ENCODE data around the gene POLDIP2.
"Not testable (repeated sequence)": the region's sequence is repeated elsewhere in the genome, so short reads cannot be mapped to it uniquely, and the experiment has no call there.

Gene POLDIP2

GRCh38 chr17:28340374-28340773 is 17.0 kb downstream of the POLDIP2 start:
- no peak for TF ChIP-seq YY1 (IDR thresholded peaks at IDR 0.05; ENCODE audit: insufficient read depth, insufficient read length)
- TF ChIP-seq SUZ12 (IDR thresholded peaks at IDR 0.05; ENCODE audit: extremely low read depth, insufficient read depth, insufficient read length): no peak
- no peak for TF ChIP-seq ZNF274 (IDR thresholded peaks at IDR 0.05; ENCODE audit: low read depth, low read length)
- H3K4me1 ChIP-seq (ENCODE audit: insufficient read depth, insufficient read length): no peaks in the 10 kb centered on the region
- no peak for DNase-seq (ENCODE audit: low read depth, low spot score)
- H3K9me3 ChIP-seq (ENCODE audit: insufficient read depth, low read length): no peaks in the 10 kb centered on the region
- H3K27me3 ChIP-seq (ENCODE audit: insufficient read depth, insufficient read length): no peaks in the 10 kb centered on the region
- H3K4me3 ChIP-seq (ENCODE audit: insufficient read length, low read depth): no peak overlapping the region
- H3K9ac ChIP-seq (ENCODE audit: insufficient read length, low read depth): no peak overlapping the region
- peaks cover 72% of the 10 kb centered on the region for H3K36me3 ChIP-seq (ENCODE audit: insufficient read depth, insufficient read length, low read length)

- Histone ChIP-seq H3K4me3 (ENCODE audit: insufficient read length, low read depth) (no peak overlapping the region), H3K4me1 (ENCODE audit: insufficient read depth, insufficient read length) (no peaks in the 10 kb centered on the region), H3K9me3 (ENCODE audit: insufficient read depth, low read length) (no peaks in the 10 kb centered on the region), H3K27me3 (ENCODE audit: insufficient read depth, insufficient read length) (no peaks in the 10 kb centered on the region), H3K36me3 (ENCODE audit: insufficient read depth, insufficient read length, low read length) (peaks cover 63% of the 10 kb centered on the region), H3K9ac (ENCODE audit: insufficient read length, low read depth) (no peak overlapping the region)
- DNase-seq (ENCODE audit: low read depth, low spot score): no peak
- TF ChIP-seq SUZ12 (IDR thresholded peaks at IDR 0.05; ENCODE audit: extremely low read depth, insufficient read depth, insufficient read length): no peak
- no peak for TF ChIP-seq YY1 (IDR thresholded peaks at IDR 0.05; ENCODE audit: insufficient read depth, insufficient read length)
- TF ChIP-seq ZNF274 (IDR thresholded peaks at IDR 0.05; ENCODE audit: low read depth, low read length): no peak
These were observed 17.9 kb downstream of the POLDIP2 start for GRCh38 chr17:28339431-28339830.

GRCh38 chr17:28338769-28339212 is 18.5 kb downstream of the POLDIP2 start:
- not testable (repeated sequence) for H3K9ac ChIP-seq (ENCODE audit: insufficient read length, low read depth); DNase-seq (ENCODE audit: low read depth, low spot score); H3K27me3 ChIP-seq (ENCODE audit: insufficient read depth, insufficient read length)

GRCh38 chr17:28338056-28338768 is 19.1 kb downstream of the POLDIP2 start:
- no peak for DNase-seq (ENCODE audit: low read depth, low spot score)
- Histone ChIP-seq H3K27me3 (ENCODE audit: insufficient read depth, insufficient read length) (no peaks in the 10 kb centered on the region), H3K9me3 (ENCODE audit: insufficient read depth, low read length) (no peaks in the 10 kb centered on the region), H3K4me3 (ENCODE audit: insufficient read length, low read depth) (no peak overlapping the region), H3K4me1 (ENCODE audit: insufficient read depth, insufficient read length) (no peaks in the 10 kb centered on the region), H3K36me3 (ENCODE audit: insufficient read depth, insufficient read length, low read length) (peaks cover 51% of the 10 kb centered on the region), H3K9ac (ENCODE audit: insufficient read length, low read depth) (no peak overlapping the region)
- TF ChIP-seq SUZ12 (IDR thresholded peaks at IDR 0.05; ENCODE audit: extremely low read depth, insufficient read depth, insufficient read length): no peak
- TF ChIP-seq ZNF274 (IDR thresholded peaks at IDR 0.05; ENCODE audit: low read depth, low read length): no peak
- no peak for TF ChIP-seq YY1 (IDR thresholded peaks at IDR 0.05; ENCODE audit: insufficient read depth, insufficient read length)

More at GRCh38 chr17:28338769-28339212, 18.5 kb downstream of the POLDIP2 start:
- H3K36me3 ChIP-seq (ENCODE audit: insufficient read depth, insufficient read length, low read length): peaks cover 56% of the 10 kb centered on the region
- H3K4me3 ChIP-seq (ENCODE audit: insufficient read length, low read depth); H3K9me3 ChIP-seq (ENCODE audit: insufficient read depth, low read length); H3K4me1 ChIP-seq (ENCODE audit: insufficient read depth, insufficient read length): not testable (repeated sequence)

GRCh38 chr17:28335959-28336871 is 21.1 kb downstream of the POLDIP2 start:
- peak; percentile 52 for DNase-seq (ENCODE audit: low read depth, low spot score)
- H3K27me3 ChIP-seq (ENCODE audit: insufficient read depth, insufficient read length): no peaks in the 10 kb centered on the region
- peak overlapping the region; percentile 74 for H3K9ac ChIP-seq (ENCODE audit: insufficient read length, low read depth)
- H3K4me3 ChIP-seq (ENCODE audit: insufficient read length, low read depth): peak overlapping the region; percentile 71
- H3K36me3 ChIP-seq (ENCODE audit: insufficient read depth, insufficient read length, low read length): peaks cover 38% of the 10 kb centered on the region
- H3K9me3 ChIP-seq (ENCODE audit: insufficient read depth, low read length): no peaks in the 10 kb centered on the region
- TF ChIP-seq ZNF274 (IDR thresholded peaks at IDR 0.05; ENCODE audit: low read depth, low read length): no peak
- TF ChIP-seq YY1 (IDR thresholded peaks at IDR 0.05; ENCODE audit: insufficient read depth, insufficient read length): no peak
- no peak for TF ChIP-seq SUZ12 (IDR thresholded peaks at IDR 0.05; ENCODE audit: extremely low read depth, insufficient read depth, insufficient read length)
- no peaks in the 10 kb centered on the region for H3K4me1 ChIP-seq (ENCODE audit: insufficient read depth, insufficient read length)

- peak within 1 kb of the TSS; percentile 71 for H3K4me3 ChIP-seq (ENCODE audit: insufficient read length, low read depth)
- peaks cover 38% of the 10 kb centered on the region for H3K36me3 ChIP-seq (ENCODE audit: insufficient read depth, insufficient read length, low read length)
These were observed 21.9 kb downstream of the POLDIP2 start, which contains the start of the genes IFT20 and TNFAIP1 for GRCh38 chr17:28335201-28335958. IFT20 (minus strand) TSS chr17:28335472; CDS start chr17:28331985, 3,487 bp downstream. TNFAIP1 (plus strand) TSS chr17:28335761; CDS start chr17:28339522, 3,761 bp downstream.

More at GRCh38 chr17:28335201-28335958, 21.9 kb downstream of the POLDIP2 start, which contains the start of the genes IFT20 and TNFAIP1:
- TF ChIP-seq YY1 (IDR thresholded peaks at IDR 0.05; ENCODE audit: insufficient read depth, insufficient read length) (no peak), SUZ12 (IDR thresholded peaks at IDR 0.05; ENCODE audit: extremely low read depth, insufficient read depth, insufficient read length) (no peak), ZNF274 (IDR thresholded peaks at IDR 0.05; ENCODE audit: low read depth, low read length) (no peak)
- peak; percentile 98 for DNase-seq (ENCODE audit: low read depth, low spot score)
- H3K27me3 ChIP-seq (ENCODE audit: insufficient read depth, insufficient read length): no peaks in the 10 kb centered on the region
- no peaks in the 10 kb centered on the region for H3K4me1 ChIP-seq (ENCODE audit: insufficient read depth, insufficient read length)
- peak within 1 kb of the TSS; percentile 74 for H3K9ac ChIP-seq (ENCODE audit: insufficient read length, low read depth)
- H3K9me3 ChIP-seq (ENCODE audit: insufficient read depth, low read length): no peaks in the 10 kb centered on the region

All from NT2/D1 (cell line).